Activated T-helper 1 cell treated with anti-CD3 and anti-CD28 coated beads, Interleukin-2, amount 50 U/mL, for 16 hours (primary cell): Measurements from ENCODE around the gene MLH3.

Experiments
- DNase-seq, 2 donors: peaks; one replicate each; pipeline ENCODE4 v3.0.0-alpha.2; 2020; ENCODE audit warnings: low read depth in 1 of 2, low spot score in 1 of 2

The MLH3 gene

DNA sequence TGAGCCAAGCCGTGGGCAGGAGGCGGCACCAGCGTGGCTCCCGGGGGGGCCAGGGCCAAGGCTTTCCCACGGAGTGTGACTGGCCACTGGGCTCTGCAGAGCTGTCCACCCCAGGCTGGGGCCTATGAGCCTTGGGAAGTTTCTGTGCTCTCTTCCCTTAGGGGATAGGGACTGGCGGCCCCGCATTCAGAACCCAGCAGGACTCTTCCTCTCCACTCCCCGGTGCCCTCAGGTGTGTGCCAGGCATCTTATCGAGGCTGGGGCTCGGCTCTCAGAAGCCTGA, 66.3 kb downstream of the MLH3 start:
- no peak for DNase-seq

DNA sequence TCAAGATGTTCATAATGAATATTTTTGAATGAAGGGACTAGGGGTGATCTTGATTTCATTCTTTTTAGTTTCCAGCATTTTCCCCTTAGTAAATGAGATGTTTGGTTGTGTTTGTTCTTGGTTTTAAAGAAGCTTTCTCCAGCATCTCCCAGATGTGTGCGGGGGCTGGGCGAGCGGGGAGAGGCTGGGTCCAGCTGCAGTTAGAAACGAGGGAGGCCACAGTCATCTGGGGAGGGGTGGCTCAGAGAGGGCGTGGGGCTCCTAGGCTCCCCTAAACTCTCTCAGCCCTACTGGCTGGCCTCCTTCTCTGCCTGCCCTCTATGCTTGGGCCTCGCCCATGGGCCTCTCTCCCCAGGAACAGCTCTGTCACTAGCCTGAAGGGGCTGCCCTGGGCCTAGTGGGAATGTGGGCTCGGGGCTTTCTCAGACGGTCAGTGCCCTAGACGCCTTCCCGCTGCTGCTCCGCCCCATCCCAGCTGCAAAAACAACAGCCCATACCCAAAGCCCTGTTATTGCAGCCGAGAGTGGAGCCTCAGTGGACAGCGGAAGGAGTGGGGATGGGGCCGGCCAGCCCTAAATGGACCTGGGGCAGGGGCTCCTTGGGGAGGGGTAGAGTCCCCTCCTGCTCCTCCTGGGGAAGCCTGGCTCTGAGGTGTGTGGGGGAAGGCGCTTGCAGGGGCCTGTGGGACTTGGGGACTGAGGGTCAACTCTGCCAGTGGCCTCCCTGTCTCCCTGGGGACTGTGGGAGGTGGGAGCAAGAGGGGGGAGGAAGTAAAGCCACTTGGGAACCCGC, 66.8 kb downstream of the MLH3 start:
- no peak for DNase-seq

DNA sequence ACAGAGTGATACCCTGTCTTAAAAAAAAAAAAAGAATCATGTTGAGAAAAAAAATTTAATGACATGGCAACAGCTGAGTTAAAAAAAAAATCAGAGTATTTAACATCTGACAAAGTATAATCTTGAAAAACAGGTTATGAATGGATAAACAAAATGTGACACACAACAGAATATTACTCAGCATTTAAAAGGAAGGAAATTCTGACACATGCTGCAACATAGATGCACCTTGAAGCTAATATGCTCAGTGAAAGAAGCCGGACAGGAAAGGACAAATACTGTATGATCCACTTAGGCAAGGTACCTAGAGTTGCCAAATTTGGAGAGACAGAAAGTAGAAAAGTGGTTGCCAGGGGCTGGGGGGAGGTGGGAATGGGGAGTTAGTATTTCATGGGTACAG, 67.9 kb downstream of the MLH3 start:
- no peak for DNase-seq

DNA sequence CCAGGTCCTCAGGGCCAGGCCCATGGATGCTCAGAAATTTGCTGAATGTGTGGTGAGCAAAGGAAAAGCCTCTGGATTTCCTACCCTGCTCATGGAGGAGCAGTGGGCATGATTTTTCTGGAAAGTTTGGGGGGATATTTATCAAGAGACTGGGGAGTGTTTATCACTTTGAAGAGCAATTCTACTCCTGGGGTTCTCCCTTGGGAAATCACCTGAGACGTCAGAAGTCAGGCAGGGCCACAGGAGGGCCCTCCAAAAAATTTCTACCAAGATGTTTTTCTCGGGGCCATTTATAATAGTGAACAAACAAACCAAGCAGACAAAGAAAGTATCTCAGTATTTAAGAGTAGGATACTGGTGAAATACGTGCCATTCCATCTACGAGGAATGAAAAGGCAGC, 68.6 kb downstream of the MLH3 start:
- no peak for DNase-seq

DNA sequence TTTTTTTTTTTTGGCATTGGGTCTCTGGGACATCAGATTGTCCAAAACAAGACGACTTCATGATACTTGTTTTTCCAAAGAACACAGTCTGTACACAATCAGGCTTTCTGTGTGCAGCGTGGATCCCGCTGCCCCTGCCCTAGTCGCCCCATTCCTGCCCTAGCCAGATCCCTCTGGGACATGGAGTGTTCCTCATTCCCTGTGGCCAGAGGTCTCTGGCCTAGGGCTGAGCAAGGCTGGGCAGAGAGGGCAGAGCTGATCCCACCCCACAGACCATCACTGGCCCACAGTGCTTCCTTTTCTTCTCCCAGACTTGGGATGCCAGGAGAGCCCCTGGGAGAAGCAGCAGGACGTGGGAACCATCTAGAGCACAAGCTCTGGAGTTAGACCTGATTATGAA, 69.4 kb downstream of the MLH3 start:
- DNase-seq = no peak

DNA sequence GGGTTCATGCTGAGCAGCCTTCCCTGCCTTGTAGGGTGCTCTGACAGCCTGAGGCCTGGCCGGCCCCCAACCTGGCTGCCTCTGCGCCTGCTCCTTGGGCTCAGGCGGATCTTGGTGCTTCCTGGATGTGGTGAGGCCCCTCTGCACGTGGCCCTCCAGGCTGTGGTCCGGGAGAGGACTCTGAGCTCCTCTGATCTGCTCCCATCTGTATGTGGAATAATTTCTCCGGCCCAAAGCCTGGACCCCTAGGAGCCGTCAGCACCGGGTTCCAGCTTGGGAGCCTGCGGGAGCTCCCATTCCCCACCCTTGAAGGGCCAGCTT, 69.8 kb downstream of the MLH3 start:
- no peak for DNase-seq

DNA sequence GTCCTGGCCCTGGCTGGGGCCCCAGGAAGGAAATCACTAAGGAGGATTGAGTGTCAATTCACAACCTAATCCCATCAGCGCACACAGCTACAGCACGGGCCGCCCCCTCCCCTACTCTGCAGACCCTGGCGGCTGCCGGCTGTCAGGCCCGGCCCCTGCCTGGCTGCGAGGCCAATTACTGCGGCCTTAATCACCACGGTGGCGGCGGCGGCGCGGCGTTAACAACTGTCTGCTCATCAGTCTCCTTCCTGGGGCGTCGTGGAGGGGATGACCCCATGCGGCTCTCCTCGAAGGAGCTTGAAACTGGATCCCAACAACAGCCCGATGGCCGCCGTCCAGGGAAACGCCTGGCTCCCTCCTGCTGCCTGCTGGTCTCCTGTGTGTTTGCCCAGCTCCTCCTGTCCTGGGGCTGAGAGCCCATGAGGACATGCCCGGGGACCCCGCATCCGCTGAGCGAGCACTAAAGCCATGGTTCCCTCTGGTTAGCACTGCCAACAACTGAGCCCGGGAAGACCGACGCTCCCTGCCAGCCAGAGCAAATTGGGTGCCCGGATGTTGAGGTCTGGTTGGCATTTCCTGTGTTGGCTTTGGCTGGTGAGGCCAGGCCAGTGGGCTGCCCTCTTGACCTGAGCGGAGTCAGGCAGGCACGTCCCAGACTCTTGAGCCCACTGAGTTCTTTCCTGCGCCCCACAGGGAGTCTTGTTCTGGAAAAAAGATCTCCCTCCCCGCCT, 70.4 kb downstream of the MLH3 start:
- DNase-seq = no peak

DNA sequence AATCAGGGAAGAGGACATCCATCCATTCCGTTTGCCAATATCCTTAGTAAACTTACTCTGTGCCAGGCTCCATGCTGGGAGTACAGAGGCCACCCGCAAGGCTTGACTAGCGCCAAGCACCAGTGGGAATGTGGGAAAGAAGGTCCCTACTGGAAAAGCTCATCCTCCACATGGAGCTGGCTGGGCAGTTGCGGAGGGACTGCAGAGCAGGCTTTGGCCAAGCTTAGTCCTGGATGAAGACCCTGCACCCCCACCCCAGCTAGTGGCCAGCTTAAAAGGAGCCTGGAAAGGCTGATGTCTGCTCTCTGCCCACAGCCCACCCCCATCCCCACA, 70.9 kb downstream of the MLH3 start:
- DNase-seq = no peak

DNA sequence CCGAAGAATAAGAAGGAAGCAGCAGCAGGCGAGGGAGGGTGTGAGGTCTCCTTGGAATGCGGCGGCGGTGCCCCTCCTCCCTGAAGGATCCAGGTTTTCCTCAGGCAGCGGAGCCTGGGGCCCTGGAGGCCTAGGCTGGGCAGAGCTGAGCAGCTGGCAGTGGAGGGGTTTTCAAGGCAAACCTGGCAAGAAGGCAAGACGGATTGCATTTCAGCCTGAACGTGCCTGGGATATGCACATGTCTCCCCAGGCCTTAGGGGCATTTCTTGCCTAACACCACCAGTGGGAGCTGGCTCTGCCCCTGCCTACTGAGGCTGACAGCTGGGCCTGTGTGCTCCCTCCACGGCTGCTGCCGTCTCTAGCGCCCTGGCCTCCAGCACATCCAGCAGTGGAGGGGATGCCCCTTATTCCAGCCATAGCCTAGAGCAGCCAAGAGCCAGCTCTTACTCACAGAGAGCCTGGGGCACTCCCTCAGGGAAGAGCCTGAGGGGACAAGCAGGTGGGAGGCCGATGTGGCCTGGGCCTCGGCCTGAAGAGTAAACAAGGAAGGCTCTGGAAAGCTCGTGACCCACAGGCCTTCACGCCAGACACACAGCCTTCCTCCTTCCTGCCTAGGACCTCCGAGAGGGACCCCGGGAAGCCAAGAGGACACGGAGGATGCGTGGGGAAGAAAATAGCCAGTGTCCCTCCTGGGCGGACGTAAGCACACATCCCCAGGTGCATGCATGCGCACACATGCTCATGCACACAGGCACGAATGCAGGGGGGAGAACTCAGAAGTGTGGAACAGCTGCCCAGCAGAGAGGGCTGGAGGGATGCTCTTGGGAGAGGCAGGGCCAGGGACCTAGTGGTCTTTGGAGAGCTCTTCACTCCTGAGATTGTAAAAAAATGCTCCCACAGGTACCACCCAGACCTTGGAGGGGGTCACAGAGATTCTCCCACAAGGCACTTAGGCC, 71.5 kb downstream of the MLH3 start:
- DNase-seq = no peak

DNA sequence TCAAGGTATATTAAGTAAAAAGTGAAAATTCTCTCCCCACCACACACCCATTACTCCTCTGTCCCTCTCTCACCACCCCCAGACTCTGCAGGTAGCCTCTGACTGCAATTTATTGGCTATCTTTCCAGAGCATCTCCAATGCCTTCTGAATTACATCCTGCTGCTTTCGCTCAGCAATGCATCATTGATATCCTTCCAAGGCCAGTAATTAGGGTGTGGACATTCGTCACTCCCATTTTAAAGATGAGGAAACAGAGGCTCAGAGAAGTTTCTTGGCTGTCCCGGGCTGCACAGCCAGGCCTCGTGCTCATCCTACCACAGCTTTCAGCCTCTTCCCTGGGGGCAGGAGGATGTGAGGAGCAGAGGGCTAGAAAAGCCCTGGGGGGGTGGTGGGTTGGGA, 72.2 kb downstream of the MLH3 start:
- no peak for DNase-seq

DNA sequence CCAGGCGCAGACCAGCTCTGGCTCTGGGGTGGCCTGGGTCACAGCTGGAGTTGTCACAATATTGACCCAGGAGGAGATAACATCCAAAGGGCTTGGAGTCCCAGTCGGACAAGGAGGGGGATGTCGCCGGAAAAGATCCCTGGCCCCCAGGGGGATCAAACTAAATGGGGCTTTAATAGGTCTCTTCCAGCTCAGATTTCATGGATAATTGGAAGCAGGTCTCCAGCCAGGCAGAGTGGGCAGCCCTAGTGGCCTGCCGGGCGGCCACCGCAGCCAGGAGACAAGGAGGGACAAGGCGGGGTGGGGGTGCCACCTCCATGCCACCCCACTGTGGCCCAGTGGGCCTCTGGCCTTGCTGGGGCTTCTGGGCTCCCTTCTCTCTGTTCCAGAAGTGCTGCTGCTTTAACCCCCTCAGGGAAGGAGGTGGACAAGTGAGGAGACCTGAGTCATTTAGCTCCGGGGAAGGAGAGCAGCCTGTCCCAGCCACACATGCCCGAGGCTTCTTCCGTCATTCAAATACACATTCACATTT, 72.8 kb downstream of the MLH3 start:
- DNase-seq = no peak

DNA sequence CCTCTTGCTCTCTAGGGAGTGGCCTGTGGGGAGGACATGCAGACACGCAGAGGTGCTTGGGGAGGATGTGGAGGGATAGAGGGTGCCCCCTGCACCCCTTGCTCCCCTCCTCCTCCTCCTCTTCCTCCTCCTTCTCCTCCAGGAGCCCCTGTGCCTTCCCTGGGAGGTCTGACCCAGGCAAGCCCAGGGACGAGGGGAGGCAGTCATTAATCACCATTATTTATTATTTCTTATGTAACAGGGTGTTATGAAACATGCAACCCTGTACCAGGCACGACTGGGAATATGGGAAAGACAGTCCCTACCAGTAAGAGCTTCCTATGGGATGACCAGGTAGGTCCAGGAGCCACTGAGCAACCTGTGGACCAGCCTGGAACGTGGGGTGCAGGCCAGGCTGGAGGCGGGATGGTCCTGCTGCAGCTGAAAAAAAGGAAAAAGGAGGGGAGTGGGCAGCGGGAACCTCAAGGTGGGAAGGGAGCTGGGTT, 73.3 kb downstream of the MLH3 start:
- DNase-seq = no peak

DNA sequence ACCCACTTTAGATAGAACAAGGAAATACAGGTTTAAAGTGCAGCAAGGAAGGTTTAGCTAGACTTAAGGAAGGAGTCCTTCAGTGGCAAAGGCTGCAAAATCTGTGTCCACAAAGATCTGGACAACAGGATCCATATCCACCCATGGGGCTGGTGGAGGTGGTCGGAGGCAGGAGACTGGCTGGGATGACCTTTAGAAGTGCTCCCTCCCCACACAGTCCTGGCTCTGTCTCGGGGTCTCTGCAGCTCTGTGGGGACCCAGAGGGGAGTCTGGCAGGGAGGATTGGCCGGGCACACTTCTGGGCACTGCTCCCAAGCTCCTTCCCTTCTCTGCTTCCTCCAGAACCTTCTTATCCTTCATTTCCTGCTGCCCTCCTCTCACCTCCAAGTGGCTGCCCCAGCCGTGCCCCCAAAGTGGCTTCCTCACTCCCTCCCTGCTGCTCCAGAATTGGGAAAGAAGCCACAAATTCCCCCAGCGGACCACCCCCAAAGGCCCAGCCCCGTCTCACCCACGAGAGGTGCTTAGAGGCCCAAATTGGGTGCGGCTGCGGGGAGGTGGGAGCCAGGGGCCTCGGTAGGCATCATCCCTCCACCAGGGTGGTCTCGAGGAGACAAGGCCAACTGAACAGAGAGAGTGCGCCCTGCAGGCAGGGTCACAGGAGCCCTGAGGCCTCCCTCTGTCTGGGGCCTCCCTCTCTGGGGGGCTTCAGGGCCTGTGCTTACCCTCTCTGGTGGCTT, 73.9 kb downstream of the MLH3 start:
- no peak for DNase-seq

DNA sequence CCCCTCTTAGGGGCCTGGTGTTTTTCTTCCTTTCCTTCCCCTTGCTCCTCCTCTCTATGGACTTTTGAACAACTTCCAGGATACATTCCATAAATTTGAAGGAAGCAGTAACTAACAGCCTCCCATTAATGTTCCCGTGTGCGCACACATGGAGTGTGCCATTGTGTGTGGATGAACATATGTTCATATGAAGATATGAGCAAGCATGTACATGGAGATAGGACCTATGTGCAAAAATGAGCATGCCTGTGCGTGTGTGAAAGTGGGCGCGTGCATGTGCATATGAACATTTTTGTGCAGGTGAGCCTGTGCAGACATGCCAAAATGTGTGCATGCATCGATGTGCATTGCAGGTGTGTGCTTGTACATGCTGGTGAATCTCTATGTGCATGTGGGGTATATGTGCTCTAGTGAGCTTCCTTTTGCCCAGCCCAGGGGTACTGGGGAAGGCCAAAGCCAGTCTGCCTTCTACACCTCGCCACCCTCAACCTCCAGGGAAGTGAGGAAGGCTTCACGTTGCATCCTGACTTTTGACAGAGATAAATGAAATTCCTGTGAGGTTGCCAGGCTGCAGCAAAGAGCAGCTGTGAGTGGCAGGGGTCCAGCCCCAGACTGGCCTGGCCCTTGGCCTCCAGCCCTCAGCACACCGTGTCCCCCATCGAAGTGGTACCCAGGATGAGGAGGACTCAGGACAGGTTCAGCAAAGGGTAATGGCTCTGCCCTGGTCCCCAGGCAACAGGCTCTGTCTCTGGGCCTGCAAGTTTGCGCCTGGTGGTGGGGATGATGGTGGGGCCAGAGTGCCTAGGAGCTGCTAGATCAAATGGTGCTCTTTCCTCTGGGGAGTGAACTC, 74.8 kb downstream of the MLH3 start:
- DNase-seq = no peak

DNA sequence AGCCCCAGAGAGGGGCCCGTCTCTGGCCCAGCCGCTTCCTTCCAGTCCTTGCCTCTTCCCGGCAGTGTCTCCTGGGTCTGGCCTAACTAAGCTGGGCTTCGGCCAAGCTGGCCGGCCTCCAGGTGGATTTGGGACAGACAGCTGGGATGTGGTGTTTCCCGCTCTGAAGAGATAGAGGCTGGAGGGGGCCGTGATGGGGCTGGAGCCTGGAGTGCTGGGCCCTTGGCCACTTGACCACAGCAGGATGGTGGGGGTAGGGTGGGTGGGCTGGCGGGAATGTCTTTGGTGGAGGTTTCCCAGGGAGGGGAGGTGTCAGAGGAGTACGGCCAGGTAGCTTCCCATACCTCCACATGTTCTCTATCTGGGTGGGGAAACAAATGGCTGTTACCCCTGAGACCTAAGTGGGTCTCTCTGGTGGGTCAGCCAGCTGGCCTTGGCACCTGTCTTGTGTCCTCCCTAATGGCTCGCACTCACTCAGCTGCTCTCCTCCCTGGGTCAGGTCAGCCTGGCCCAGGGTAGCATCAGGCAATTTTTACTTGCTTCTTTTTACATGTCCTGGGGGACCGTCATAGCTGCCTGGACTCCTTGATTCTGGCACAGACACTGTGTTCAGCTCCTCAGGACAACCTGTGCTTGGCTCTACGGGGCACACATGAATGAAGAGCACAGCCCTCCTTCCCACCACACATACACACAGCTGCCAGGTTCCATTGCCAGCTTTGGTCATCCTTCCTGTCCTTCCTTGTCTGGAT, 76.0 kb downstream of the MLH3 start:
- no peak for DNase-seq

DNA sequence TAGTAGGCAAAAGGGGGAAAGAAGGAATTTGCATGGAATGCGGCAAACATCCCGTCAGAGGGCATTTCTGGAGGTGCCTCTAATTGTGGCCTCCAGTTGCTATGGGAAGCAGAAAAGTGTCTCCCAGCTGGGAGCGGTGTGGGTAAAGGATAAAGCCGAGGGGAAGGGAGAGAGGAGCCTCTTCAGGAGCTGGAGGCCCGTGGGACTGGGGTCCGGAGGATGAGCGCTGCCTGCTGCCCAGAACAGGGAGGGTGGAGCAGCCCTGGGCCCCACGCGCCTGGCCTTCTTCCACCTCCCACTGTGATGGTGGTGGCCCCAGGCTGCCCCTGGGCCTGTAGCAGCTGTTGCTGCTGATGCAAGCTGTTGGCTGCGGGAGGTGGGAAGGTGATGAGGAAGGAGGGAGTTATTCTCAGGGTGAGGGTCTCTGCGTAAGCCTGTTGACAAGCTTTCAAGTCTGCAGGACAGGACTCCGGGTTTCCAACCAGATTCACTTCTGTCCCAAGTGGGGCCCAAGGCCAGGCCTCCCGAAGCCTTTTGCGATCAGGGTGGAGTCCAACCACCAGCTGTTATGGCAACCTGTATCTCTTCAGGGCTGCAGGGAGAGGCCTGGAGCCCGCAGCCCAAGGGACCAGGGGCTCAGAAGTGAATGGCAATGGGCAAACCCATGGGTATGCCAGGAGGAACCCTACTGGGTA, 76.8 kb downstream of the MLH3 start:
- no peak for DNase-seq

DNA sequence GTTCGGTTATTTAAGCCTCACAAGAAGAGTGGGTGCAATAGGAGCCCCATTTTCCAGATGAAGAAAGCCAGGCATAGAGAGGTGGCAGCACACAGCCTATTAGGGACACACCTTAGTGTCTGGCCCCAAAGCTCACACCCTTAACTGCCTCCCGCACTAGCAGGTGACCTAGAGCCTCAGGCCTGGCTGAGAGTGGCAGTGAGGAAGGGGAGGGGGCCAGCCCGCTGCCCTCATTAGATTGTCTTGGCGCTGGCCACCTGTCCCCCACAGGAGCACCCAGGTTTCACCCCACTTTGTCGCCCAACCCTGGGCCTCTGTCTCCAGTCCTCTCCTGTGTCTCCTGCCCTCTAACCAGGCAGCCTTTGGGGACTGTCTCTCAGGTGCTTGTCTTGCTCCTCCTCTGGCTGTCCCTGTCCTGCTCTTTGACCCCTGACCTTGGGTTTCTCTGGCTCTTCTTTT, 77.3 kb downstream of the MLH3 start:
- DNase-seq = no peak

DNA sequence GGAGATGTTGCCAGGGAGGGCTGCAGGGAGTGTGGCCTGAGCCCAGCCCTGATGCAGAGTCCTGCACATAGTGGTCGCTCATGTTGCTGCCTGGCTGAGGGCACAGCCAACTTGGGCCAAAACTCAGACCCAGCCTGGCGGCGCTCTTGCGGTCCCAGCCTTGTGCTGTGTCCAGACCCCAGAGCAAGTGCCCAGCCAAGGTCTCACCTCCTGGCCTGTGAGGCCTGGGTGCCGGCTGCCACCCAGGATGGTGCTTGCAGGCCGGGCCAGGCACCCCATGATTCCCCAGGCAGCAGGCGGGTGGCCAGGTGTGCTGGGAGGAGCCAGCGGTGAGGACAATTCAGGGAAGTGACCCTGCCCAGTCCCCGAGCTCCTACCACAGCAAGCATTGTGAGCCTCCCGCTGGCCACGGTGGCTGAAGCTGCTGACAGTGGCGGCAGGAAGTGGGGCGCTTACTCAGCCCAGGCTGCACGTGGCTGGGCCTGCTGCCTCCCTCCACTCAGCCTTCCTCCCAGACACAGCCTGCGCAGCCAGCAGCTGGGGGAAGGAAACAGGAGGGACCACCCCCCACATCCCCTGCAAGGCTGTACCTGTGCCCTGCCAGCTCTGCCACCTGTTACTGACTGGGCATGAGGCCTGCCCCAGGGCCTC, 78.1 kb downstream of the MLH3 start:
- DNase-seq = no peak
